Measurements from ENCODE around the gene TDRD15.

DNA sequence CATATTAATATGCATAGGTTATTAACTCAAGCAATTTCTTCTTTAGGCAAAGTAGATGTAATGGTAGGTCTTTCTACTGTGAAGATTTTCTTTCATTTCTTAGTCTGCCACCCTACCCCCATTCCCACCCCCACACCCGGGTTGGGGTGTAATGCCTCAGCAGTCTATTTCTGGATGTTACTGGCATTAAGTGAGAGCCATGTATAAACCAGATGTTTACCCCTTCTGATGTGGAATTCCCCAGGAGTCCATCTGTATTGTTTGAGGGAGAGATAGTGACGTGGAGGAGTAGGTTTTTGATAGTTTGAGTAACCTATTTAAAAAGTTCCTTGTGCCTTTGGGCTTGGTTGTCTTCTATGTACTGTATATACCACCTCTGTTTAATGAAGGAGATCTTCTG, 11.8 kb downstream of the TDRD15 start:
- TF ChIP-seq HDAC2 (IDR thresholded peaks at IDR 0.05) (no peak), CHD2 (IDR thresholded peaks at IDR 0.05; ENCODE audit: low read length, partially characterized antibody) (no peak)
- TF ChIP-seq, protein P1, sequence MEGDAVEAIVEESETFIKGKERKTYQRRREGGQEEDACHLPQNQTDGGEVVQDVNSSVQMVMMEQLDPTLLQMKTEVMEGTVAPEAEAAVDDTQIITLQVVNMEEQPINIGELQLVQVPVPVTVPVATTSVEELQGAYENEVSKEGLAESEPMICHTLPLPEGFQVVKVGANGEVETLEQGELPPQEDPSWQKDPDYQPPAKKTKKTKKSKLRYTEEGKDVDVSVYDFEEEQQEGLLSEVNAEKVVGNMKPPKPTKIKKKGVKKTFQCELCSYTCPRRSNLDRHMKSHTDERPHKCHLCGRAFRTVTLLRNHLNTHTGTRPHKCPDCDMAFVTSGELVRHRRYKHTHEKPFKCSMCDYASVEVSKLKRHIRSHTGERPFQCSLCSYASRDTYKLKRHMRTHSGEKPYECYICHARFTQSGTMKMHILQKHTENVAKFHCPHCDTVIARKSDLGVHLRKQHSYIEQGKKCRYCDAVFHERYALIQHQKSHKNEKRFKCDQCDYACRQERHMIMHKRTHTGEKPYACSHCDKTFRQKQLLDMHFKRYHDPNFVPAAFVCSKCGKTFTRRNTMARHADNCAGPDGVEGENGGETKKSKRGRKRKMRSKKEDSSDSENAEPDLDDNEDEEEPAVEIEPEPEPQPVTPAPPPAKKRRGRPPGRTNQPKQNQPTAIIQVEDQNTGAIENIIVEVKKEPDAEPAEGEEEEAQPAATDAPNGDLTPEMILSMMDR (IDR thresholded peaks at IDR 0.05): no peak
